SK-N-SH treated with all-trans-retinoic acid at 6 μM for 48 hours (cell line): ENCODE measurements around the gene CLIC5.

Experiments used
- BACH2 ChIP-seq: fragments of 250-450 bp; sonication (Bioruptor Pico); IDR thresholded peaks from 2 replicates; pipeline ENCODE4 v1.9.0; 2021; ENCODE audit warnings: mild to moderate bottlenecking, borderline replicate concordance
- ISL1 ChIP-seq: fragments of 250-450 bp; sonication (Bioruptor Pico); IDR thresholded peaks from 2 replicates; pipeline ENCODE4 v2.1.2; 2022; ENCODE audit warnings: mild to moderate bottlenecking, moderate library complexity
- OSR1 ChIP-seq: fragments of 250-450 bp; sonication (Bioruptor Pico); IDR thresholded peaks from 2 replicates; pipeline ENCODE4 v1.8.0; 2022; ENCODE audit warnings: moderate library complexity, mild to moderate bottlenecking, inconsistent platforms
- SNAI2 ChIP-seq: fragments of 250-450 bp; sonication (Bioruptor Pico); IDR thresholded peaks from 2 replicates; pipeline ENCODE4 v1.5.0; 2020; ENCODE audit warnings: mild to moderate bottlenecking, moderate library complexity
- TCF4 ChIP-seq: fragments of 250-450 bp; sonication (Bioruptor Pico); IDR thresholded peaks from 2 replicates; pipeline ENCODE4 v1.8.0; 2021; ENCODE audit warnings: mild to moderate bottlenecking, moderate library complexity, borderline replicate concordance
- TOX ChIP-seq: fragments of 250-450 bp; sonication (Bioruptor Pico); IDR thresholded peaks from 2 replicates; pipeline ENCODE4 v1.8.0; 2021; ENCODE audit warnings: mild to moderate bottlenecking, moderate library complexity, borderline replicate concordance
- ZFP3 ChIP-seq: fragments of 250-450 bp; sonication (Bioruptor Pico); IDR thresholded peaks from 2 replicates; pipeline ENCODE4 v1.5.0; 2020; ENCODE audit warnings: mild to moderate bottlenecking, moderate library complexity
- ZFP30 ChIP-seq: fragments of 450-650 bp; formaldehyde crosslinking; IDR thresholded peaks from 2 replicates; pipeline ENCODE4 v1.5.0; 2022; ENCODE audit warnings: mild to moderate bottlenecking, moderate library complexity
- ZNF565 ChIP-seq: fragments of 450-650 bp; formaldehyde crosslinking; conservative IDR thresholded peaks from 2 replicates; pipeline ENCODE4 v1.5.0; 2020; ENCODE audit warnings: low read depth, mild to moderate bottlenecking, moderate library complexity
- ZNF70 ChIP-seq: fragments of 450-650 bp; formaldehyde crosslinking; IDR thresholded peaks from 2 replicates; pipeline ENCODE4 v1.5.0; 2020; ENCODE audit warnings: mild to moderate bottlenecking, moderate library complexity
- TF ChIP-seq, protein P1 (sequence below): fragments of 250-450 bp; sonication (Bioruptor Pico); IDR thresholded peaks from 2 replicates; pipeline ENCODE4 v1.8.0; 2020; ENCODE audit warnings: mild to moderate bottlenecking, moderate library complexity, borderline replicate concordance
- TF ChIP-seq, protein P2 (sequence below): fragments of 250-450 bp; sonication (Bioruptor Pico); IDR thresholded peaks from 2 replicates; pipeline ENCODE4 v1.8.0; 2021; ENCODE audit warnings: low read depth, mild to moderate bottlenecking, moderate library complexity, borderline replicate concordance

DNA sequence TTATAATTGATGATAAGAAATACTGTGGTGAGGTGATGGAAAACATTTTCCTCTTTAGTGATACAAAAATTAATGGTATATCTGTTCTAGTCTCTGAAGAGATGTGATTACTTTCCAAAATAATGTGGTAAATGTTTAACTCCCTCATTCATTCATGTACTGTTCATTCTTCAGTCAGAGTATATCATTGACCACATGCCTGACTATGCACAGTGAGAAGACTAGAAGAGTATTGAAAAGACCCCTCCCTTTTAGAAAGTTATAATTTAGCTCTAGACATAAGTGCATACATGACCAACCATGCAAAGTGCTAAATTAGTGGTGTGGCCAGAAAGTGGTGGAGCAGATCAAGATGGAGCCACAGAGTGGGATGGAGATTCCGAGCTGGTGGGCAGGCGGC is 133.0 kb downstream of the CLIC5 start:
- TF ChIP-seq ZFP30 (CRISPR knock-in tag), result no peak
- TF ChIP-seq ISL1, result no peak
- no peak for TF ChIP-seq ZNF565 (CRISPR knock-in tag)
- TF ChIP-seq, protein P1, sequence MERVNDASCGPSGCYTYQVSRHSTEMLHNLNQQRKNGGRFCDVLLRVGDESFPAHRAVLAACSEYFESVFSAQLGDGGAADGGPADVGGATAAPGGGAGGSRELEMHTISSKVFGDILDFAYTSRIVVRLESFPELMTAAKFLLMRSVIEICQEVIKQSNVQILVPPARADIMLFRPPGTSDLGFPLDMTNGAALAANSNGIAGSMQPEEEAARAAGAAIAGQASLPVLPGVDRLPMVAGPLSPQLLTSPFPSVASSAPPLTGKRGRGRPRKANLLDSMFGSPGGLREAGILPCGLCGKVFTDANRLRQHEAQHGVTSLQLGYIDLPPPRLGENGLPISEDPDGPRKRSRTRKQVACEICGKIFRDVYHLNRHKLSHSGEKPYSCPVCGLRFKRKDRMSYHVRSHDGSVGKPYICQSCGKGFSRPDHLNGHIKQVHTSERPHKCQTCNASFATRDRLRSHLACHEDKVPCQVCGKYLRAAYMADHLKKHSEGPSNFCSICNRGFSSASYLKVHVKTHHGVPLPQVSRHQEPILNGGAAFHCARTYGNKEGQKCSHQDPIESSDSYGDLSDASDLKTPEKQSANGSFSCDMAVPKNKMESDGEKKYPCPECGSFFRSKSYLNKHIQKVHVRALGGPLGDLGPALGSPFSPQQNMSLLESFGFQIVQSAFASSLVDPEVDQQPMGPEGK, result no peak
- TF ChIP-seq BACH2, result no peak
- TF ChIP-seq OSR1 (CRISPR knock-in tag), result no peak
- no peak for TF ChIP-seq SNAI2 (CRISPR knock-in tag)
- TF ChIP-seq ZFP3 (CRISPR knock-in tag), result no peak
- TF ChIP-seq ZNF70 (CRISPR knock-in tag), result no peak
- TF ChIP-seq TOX (CRISPR knock-in tag), result no peak
- TF ChIP-seq, protein P2, sequence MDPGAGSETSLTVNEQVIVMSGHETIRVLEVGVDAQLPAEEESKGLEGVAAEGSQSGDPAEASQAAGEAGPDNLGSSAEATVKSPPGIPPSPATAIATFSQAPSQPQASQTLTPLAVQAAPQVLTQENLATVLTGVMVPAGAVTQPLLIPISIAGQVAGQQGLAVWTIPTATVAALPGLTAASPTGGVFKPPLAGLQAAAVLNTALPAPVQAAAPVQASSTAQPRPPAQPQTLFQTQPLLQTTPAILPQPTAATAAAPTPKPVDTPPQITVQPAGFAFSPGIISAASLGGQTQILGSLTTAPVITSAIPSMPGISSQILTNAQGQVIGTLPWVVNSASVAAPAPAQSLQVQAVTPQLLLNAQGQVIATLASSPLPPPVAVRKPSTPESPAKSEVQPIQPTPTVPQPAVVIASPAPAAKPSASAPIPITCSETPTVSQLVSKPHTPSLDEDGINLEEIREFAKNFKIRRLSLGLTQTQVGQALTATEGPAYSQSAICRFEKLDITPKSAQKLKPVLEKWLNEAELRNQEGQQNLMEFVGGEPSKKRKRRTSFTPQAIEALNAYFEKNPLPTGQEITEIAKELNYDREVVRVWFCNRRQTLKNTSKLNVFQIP (CRISPR knock-in tag), result no peak
- TF ChIP-seq TCF4, result no peak
